GM12875 (cell line): Measurements from ENCODE around the gene TSSK6.

ENCODE experiments used
- H3K4me3 ChIP-seq: one replicate; pipeline ENCODE4 v1.5.1; 2011; ENCODE audit warnings: low read depth, low read length, control low read depth
- TF ChIP-seq, protein P1 (sequence below): IDR thresholded peaks from 2 replicates; pipeline ENCODE4 v1.5.1; 2011; ENCODE audit warnings: low read depth, mild to moderate bottlenecking, control low read depth, inconsistent platforms, low read length, moderate library complexity, borderline replicate concordance; ENCODE audit not compliant: insufficient read depth

TSSK6 gene

DNA sequence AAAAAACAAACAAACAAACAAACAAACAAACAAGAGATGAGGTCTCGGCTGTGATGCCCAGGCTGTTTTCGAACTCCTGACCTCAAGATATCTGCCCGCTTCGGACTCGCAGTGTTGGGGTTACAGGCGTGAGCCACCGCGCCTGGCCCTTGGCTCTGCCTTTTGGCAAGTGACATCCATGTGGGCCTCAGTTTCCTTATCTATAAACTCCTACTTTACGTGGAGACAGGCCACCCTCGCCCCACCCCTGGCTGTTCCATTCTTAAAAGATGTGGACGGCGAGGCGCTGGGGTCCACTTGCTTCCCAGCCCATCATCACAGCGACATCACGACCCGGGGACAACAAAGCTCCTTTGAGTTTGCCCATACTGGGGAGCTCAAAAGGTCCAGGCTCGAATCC lies 1.7 kb downstream of the TSSK6 start:
- TF ChIP-seq, protein P1, sequence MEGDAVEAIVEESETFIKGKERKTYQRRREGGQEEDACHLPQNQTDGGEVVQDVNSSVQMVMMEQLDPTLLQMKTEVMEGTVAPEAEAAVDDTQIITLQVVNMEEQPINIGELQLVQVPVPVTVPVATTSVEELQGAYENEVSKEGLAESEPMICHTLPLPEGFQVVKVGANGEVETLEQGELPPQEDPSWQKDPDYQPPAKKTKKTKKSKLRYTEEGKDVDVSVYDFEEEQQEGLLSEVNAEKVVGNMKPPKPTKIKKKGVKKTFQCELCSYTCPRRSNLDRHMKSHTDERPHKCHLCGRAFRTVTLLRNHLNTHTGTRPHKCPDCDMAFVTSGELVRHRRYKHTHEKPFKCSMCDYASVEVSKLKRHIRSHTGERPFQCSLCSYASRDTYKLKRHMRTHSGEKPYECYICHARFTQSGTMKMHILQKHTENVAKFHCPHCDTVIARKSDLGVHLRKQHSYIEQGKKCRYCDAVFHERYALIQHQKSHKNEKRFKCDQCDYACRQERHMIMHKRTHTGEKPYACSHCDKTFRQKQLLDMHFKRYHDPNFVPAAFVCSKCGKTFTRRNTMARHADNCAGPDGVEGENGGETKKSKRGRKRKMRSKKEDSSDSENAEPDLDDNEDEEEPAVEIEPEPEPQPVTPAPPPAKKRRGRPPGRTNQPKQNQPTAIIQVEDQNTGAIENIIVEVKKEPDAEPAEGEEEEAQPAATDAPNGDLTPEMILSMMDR, result no peak
- H3K4me3 ChIP-seq, result no peak overlapping the region

GRCh38 chr19:19510432-19510831 lies 4.9 kb downstream of the TSSK6 start:
- TF ChIP-seq, protein P1, result no peak
- no peak overlapping the region for H3K4me3 ChIP-seq

DNA sequence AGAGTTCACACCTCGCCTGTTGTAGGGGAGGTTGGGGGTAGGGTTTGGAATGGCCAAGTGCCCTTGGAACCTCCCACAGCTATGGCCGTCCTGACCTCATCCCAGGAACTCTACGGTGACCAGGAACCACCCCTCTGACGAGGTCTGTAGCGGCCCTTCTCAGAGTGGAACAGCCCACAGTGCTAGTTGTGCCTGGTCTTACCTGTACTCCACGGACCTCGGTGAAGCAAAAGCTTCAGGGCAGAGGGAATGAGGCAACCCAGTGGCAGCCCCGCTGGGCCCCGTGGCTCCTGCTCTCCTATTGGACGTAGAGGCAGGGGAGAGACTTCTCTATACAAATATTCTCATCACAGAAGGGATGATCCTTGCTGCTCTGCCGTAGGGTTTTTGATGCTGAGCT lies 7.1 kb downstream of the TSSK6 start:
- H3K4me3 ChIP-seq, result no peak overlapping the region
- TF ChIP-seq, protein P1, result no peak

DNA sequence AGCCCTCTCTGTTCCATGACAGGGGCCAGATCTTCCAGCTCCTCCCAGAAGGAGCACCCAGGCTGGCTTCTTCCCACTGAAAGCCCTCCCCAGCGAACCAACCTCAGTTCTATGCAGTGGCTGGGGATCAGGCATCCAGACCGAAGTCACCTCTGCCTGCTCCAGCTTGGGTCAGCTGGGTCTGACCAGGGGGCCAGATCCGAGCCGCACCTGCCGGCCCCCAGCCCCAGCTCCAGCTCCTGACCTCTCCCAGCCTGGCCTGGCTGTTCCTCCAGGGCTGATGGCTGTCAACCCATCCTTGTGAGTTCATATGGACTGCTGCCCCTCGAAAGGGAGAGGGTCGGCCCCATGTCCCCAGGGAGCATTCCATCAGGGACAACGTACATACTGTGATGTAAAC lies 8.0 kb downstream of the TSSK6 start:
- TF ChIP-seq, protein P1, result no peak
- H3K4me3 ChIP-seq, result no peak overlapping the region

GRCh38 chr19:19506592-19506991 lies 8.8 kb downstream of the TSSK6 start:
- H3K4me3 ChIP-seq, result no peak overlapping the region
- TF ChIP-seq, protein P1, result no peak

GRCh38 chr19:19505669-19506326 lies 9.6 kb downstream of the TSSK6 start:
- H3K4me3 ChIP-seq, result no peak overlapping the region
- TF ChIP-seq, protein P1, result no peak
